ENCODE data around the gene BMAL1. TPM values are rescaled to one million over a fixed set of nuclear protein-coding genes. Genes with fewer than 3 reads are reported as not detected.
A peak's percentile ranks its signal among the peaks of the same experiment; 100 is the strongest.

Gene BMAL1
- total RNA-seq, 2 experiments from 2014 or later = 71.3 to 73.3 TPM

GRCh38 chr11:13236626-13237025, 41.0 kb upstream of the BMAL1 start:
- no peak overlapping the region for H3K4me3 ChIP-seq (ENCODE audit: low read length)
- H3K27me3 ChIP-seq (ENCODE audit: control insufficient read depth in 1 of 2, insufficient read depth in 2 of 2, low read length in 2 of 2) = no peaks in the 10 kb centered on the region
- Mint-ChIP-seq H3K36me3 (ENCODE audit: low read depth) (no peaks in the 10 kb centered on the region), H3K27ac (no peak overlapping the region), H3K9me3 (no peaks in the 10 kb centered on the region), H3K4me1 (ENCODE audit: low read depth) (no peaks in the 10 kb centered on the region), H3K4me3 (no peak overlapping the region), H3K27me3 (peaks cover 9% of the 10 kb centered on the region)
- CTCF ChIA-PET = interaction anchor here (2.6 kb wide), 1 partner anchor 99 kb away, joined by 7 read pairs; no protein-coding TSS in a partner anchor
- no peaks in the 10 kb centered on the region for H3K4me1 ChIP-seq (ENCODE audit: insufficient read depth, low read length)
- ATAC-seq (ENCODE audit: poor library complexity) (no peak), DNase-seq (no peak)
- POLR2A ChIA-PET = no interaction called here
- no peak overlapping the region for H3K27ac ChIP-seq (ENCODE audit: low read depth in 1 of 2, low read length in 2 of 2)
- no peaks in the 10 kb centered on the region for H3K36me3 ChIP-seq (ENCODE audit: insufficient read depth, low read length)
- intact Hi-C loops (cut with DNase I, micrococcal nuclease) = loop anchor here in 1 of 2 experiments (5.0 to 10.0 kb wide), 3 partner anchors 101 to 904 kb away; no protein-coding TSS in a partner anchor
- TF ChIP-seq CTCF (IDR thresholded peaks at IDR 0.05) = no peak
- H3K9me3 ChIP-seq (ENCODE audit: control insufficient read depth in 1 of 2, insufficient read depth in 1 of 2, low read length in 2 of 2) = no peaks in the 10 kb centered on the region

GRCh38 chr11:13237761-13238160, 39.8 kb upstream of the BMAL1 start:
- intact Hi-C loops (cut with DNase I, micrococcal nuclease) = loop anchor here (2.0 to 10.0 kb wide), 7 partner anchors 27 to 905 kb away; no protein-coding TSS in a partner anchor
- H3K4me3 ChIP-seq (ENCODE audit: low read length) = no peak overlapping the region
- no peaks in the 10 kb centered on the region for H3K36me3 Mint-ChIP-seq (ENCODE audit: low read depth)
- no peaks in the 10 kb centered on the region for H3K27me3 ChIP-seq (ENCODE audit: control insufficient read depth in 1 of 2, insufficient read depth in 2 of 2, low read length in 2 of 2)
- no peaks in the 10 kb centered on the region for H3K36me3 ChIP-seq (ENCODE audit: insufficient read depth, low read length)
- no peak for TF ChIP-seq CTCF (IDR thresholded peaks at IDR 0.05)
- CTCF ChIA-PET = interaction anchor here (2.6 kb wide), 1 partner anchor 98 kb away, joined by 7 read pairs; no protein-coding TSS in a partner anchor
- H3K27ac Mint-ChIP-seq = no peak overlapping the region
- no peaks in the 10 kb centered on the region for H3K9me3 Mint-ChIP-seq
- no peaks in the 10 kb centered on the region for H3K9me3 ChIP-seq (ENCODE audit: control insufficient read depth in 1 of 2, insufficient read depth in 1 of 2, low read length in 2 of 2)
- H3K4me3 Mint-ChIP-seq = no peak overlapping the region
- H3K4me1 ChIP-seq (ENCODE audit: insufficient read depth, low read length) = no peaks in the 10 kb centered on the region
- peaks cover 16% of the 10 kb centered on the region for H3K27me3 Mint-ChIP-seq
- DNase-seq = no peak
- no peak overlapping the region for H3K27ac ChIP-seq (ENCODE audit: low read depth in 1 of 2, low read length in 2 of 2)
- H3K4me1 Mint-ChIP-seq (ENCODE audit: low read depth) = no peaks in the 10 kb centered on the region
- POLR2A ChIA-PET = no interaction called here
- ATAC-seq (ENCODE audit: poor library complexity) = no peak

GRCh38 chr11:13238879-13239514, 38.6 kb upstream of the BMAL1 start:
- intact Hi-C loops (cut with DNase I, micrococcal nuclease) = loop anchor here (1.0 to 10.0 kb wide), 8 partner anchors 28 to 907 kb away; no protein-coding TSS in a partner anchor
- Histone ChIP-seq H3K4me3 (ENCODE audit: low read length) (no peak overlapping the region), H3K27me3 (ENCODE audit: control insufficient read depth in 1 of 2, insufficient read depth in 2 of 2, low read length in 2 of 2) (peaks cover 0 to 4% of the 10 kb centered on the region in 2 experiments), H3K9me3 (ENCODE audit: control insufficient read depth in 1 of 2, insufficient read depth in 1 of 2, low read length in 2 of 2) (no peaks in the 10 kb centered on the region), H3K4me1 (ENCODE audit: insufficient read depth, low read length) (no peaks in the 10 kb centered on the region), H3K36me3 (ENCODE audit: insufficient read depth, low read length) (no peaks in the 10 kb centered on the region), H3K27ac (ENCODE audit: low read depth in 1 of 2, low read length in 2 of 2) (no peak overlapping the region)
- DNase-seq (peak; percentile 21 to 76 (median 46)), ATAC-seq (ENCODE audit: poor library complexity) (peak; percentile 73)
- CTCF ChIA-PET = interaction anchor here (1.4 kb wide), 1 partner anchor 96 kb away, joined by 5 read pairs; no protein-coding TSS in a partner anchor
- Mint-ChIP-seq H3K9me3 (no peaks in the 10 kb centered on the region), H3K27ac (no peak overlapping the region), H3K36me3 (ENCODE audit: low read depth) (no peaks in the 10 kb centered on the region), H3K4me3 (no peak overlapping the region), H3K27me3 (peaks cover 23% of the 10 kb centered on the region), H3K4me1 (ENCODE audit: low read depth) (no peaks in the 10 kb centered on the region)
- POLR2A ChIA-PET = no interaction called here
- peak; percentile 90 for TF ChIP-seq CTCF (IDR thresholded peaks at IDR 0.05)

Data from CD4-positive, alpha-beta T cell (primary cell).